IMR-90 (cell line): Measurements from ENCODE around the gene STAG1. TPM values are rescaled to one million over a fixed set of nuclear protein-coding genes. Genes with fewer than 3 reads are reported as not detected.

Experiments
- ATAC-seq: fragments of 200-7000 bp; cut with Tn5 transposase; 2 replicates; pipeline ENCODE4 v1.9.1; 2020; ENCODE audit warnings: low read depth, mild to moderate bottlenecking, moderate library complexity
- BruUV-seq: library from RNA; stranded (reverse); fragments of 400-500 nt; replicated peaks from 2 replicates; lab custom pipeline; 2021; lab: Mats Ljungman, UMichigan
- CTCF ChIA-PET: fragments of 300-600 bp; formaldehyde crosslinking; extraction: SDS; loops from one replicate; lab custom pipeline; 2021; ENCODE audit warnings: antibody characterized with exemption; lab: Yijun Ruan, JAX
- POLR2A ChIA-PET: fragments of 300-600 bp; sonication (Branson Sonifier 250); formaldehyde crosslinking; loops from one replicate; lab custom pipeline; 2022; ENCODE audit warnings: antibody characterized with exemption; ENCODE audit not compliant: unreplicated experiment; lab: Charles Lee
- DNase-seq: peaks from one replicate; pipeline ENCODE4 v3.0.0; 2013
- H2AFZ ChIP-seq: replicated peaks from 2 replicates; pipeline ENCODE3; 2013; ENCODE audit warnings: low read length, mild to moderate bottlenecking; ENCODE audit not compliant: poor library complexity
- H2AK5ac ChIP-seq: 2 replicates; pipeline ENCODE4 v1.6.1; 2013; ENCODE audit warnings: low read depth, low read length, inconsistent platforms
- H2AK9ac ChIP-seq: replicated peaks from 2 replicates; pipeline ENCODE3; 2013; ENCODE audit warnings: mild to moderate bottlenecking, low read depth, low read length, moderate library complexity; ENCODE audit not compliant: poor library complexity
- H2BK120ac ChIP-seq: 2 replicates; pipeline ENCODE4 v1.6.1; 2013; ENCODE audit warnings: low read depth, low read length, inconsistent platforms
- H2BK15ac ChIP-seq: 3 replicates; pipeline ENCODE4 v1.6.1; 2013; ENCODE audit warnings: low read depth, low read length, inconsistent platforms
- H2BK20ac ChIP-seq: 2 replicates; pipeline ENCODE4 v1.6.1; 2013; ENCODE audit warnings: low read depth, mild to moderate bottlenecking, inconsistent platforms, low read length, moderate library complexity
- H2BK5ac ChIP-seq: 2 replicates; pipeline ENCODE4 v1.6.1; 2013; ENCODE audit warnings: mild to moderate bottlenecking, low read depth, low read length, inconsistent platforms; ENCODE audit not compliant: poor library complexity, severe bottlenecking
- H3K14ac ChIP-seq: replicated peaks from 2 replicates; pipeline ENCODE4 v1.6.1; 2013; ENCODE audit warnings: low read depth, low read length, inconsistent platforms
- H3K18ac ChIP-seq: 2 replicates; pipeline ENCODE4 v1.6.1; 2013; ENCODE audit warnings: low read depth, low read length, control low read depth
- H3K23ac ChIP-seq: 2 replicates; pipeline ENCODE4 v1.6.1; 2013; ENCODE audit warnings: low read depth, low read length, inconsistent platforms
- H3K27ac ChIP-seq: 2 replicates; pipeline ENCODE4 v1.5.1; 2013; ENCODE audit warnings: mild to moderate bottlenecking, control low read depth, low read length; ENCODE audit not compliant: insufficient read depth
- H3K27me3 ChIP-seq: 2 replicates; pipeline ENCODE4 v1.6.1; 2013; ENCODE audit warnings: low read length; ENCODE audit not compliant: control insufficient read depth, insufficient read depth
- H3K36me3 ChIP-seq: 2 replicates; pipeline ENCODE4 v1.6.1; 2013; ENCODE audit warnings: low read length, mixed read lengths; ENCODE audit not compliant: control insufficient read depth, insufficient read depth
- H3K4ac ChIP-seq: 2 replicates; pipeline ENCODE4 v1.6.1; 2013; ENCODE audit warnings: low read depth, low read length, inconsistent platforms
- H3K4me1 ChIP-seq: 2 replicates; pipeline ENCODE4 v1.6.1; 2013; ENCODE audit warnings: low read length, mixed read lengths; ENCODE audit not compliant: control insufficient read depth, insufficient read depth
- H3K4me2 ChIP-seq: 2 replicates; pipeline ENCODE4 v1.6.1; 2013; ENCODE audit warnings: low read depth, mild to moderate bottlenecking, control low read depth, low read length, moderate library complexity
- H3K4me3 ChIP-seq: 2 replicates; pipeline ENCODE4 v1.5.1; 2013; ENCODE audit warnings: low read depth, mild to moderate bottlenecking, control low read depth, low read length, moderate library complexity; ENCODE audit not compliant: insufficient read depth
- H3K56ac ChIP-seq: 2 replicates; pipeline ENCODE4 v1.6.1; 2013; ENCODE audit warnings: low read length, inconsistent platforms; ENCODE audit not compliant: insufficient read depth; ENCODE audit errors: extremely low read depth
- H3K79me1 ChIP-seq, 2 experiments: 2 replicates each; pipeline ENCODE4 v1.6.1; 2013; ENCODE audit warnings: low read length in 2 of 2, inconsistent platforms in 1 of 2, low read depth in 1 of 2
- H3K9ac ChIP-seq: 2 replicates; pipeline ENCODE4 v1.6.1; 2013; ENCODE audit warnings: low read depth, low read length, control low read depth
- H3K9me1 ChIP-seq: 2 replicates; pipeline ENCODE4 v1.6.1; 2013; ENCODE audit warnings: low read length, inconsistent platforms; ENCODE audit not compliant: insufficient read depth
- H3K9me3 ChIP-seq: 2 replicates; pipeline ENCODE4 v1.6.1; 2013; ENCODE audit warnings: low read length; ENCODE audit not compliant: control insufficient read depth, insufficient read depth
- H4K20me1 ChIP-seq: 2 replicates; pipeline ENCODE4 v1.6.1; 2013; ENCODE audit warnings: low read length, inconsistent platforms; ENCODE audit not compliant: insufficient read depth
- H4K5ac ChIP-seq: 2 replicates; pipeline ENCODE4 v1.6.1; 2013; ENCODE audit warnings: mild to moderate bottlenecking, low read depth, low read length, control low read depth
- H4K8ac ChIP-seq, 2 experiments: 2 replicates each; pipeline ENCODE4 v1.6.1; 2013; ENCODE audit warnings: low read depth in 2 of 2, low read length in 2 of 2, control low read depth in 1 of 2, inconsistent platforms in 1 of 2
- H4K91ac ChIP-seq: 2 replicates; pipeline ENCODE4 v1.6.1; 2013; ENCODE audit warnings: low read depth, low read length, inconsistent platforms; ENCODE audit not compliant: insufficient read depth
- BHLHE40 ChIP-seq: fragments of 150-350 bp; IDR thresholded peaks from 2 replicates; pipeline ENCODE4 v1.6.1; 2016; ENCODE audit warnings: mild to moderate bottlenecking, low read depth, low read length
- CHD1 ChIP-seq: IDR thresholded peaks from 2 replicates; pipeline ENCODE4 v1.6.1; 2012; ENCODE audit warnings: low read depth, low read length, improper control_type of control experiment
- CTCF ChIP-seq: conservative IDR thresholded peaks from 2 replicates; pipeline ENCODE4 v1.5.1; 2012; ENCODE audit warnings: mild to moderate bottlenecking, low read depth, low read length, improper control_type of control experiment
- FOS ChIP-seq: fragments of 150-350 bp; IDR thresholded peaks from 2 replicates; pipeline ENCODE4 v1.6.1; 2016; ENCODE audit warnings: low read depth, low read length
- MAFK ChIP-seq: IDR thresholded peaks from 2 replicates; pipeline ENCODE4 v1.6.1; 2012; ENCODE audit warnings: low read depth, low read length, improper control_type of control experiment
- MAZ ChIP-seq: IDR thresholded peaks from 2 replicates; pipeline ENCODE4 v1.6.1; 2012; ENCODE audit warnings: low read depth, mild to moderate bottlenecking, low read length, improper control_type of control experiment, moderate library complexity, borderline replicate concordance
- NFE2L2 ChIP-seq: fragments of 150-350 bp; IDR thresholded peaks from 2 replicates; pipeline ENCODE4 v1.6.1; 2016; ENCODE audit warnings: low read depth, mild to moderate bottlenecking, low read length
- POLR2A ChIP-seq: IDR thresholded peaks from 2 replicates; pipeline ENCODE4 v1.6.1; 2012; ENCODE audit warnings: mild to moderate bottlenecking, low read depth, low read length
- RCOR1 ChIP-seq: IDR thresholded peaks from 2 replicates; pipeline ENCODE4 v1.6.1; 2012; ENCODE audit warnings: mild to moderate bottlenecking, low read length, improper control_type of control experiment; ENCODE audit not compliant: insufficient replicate concordance
- SMC3 ChIP-seq: fragments of 150-350 bp; IDR thresholded peaks from 2 replicates; pipeline ENCODE4 v1.6.1; 2016; ENCODE audit warnings: low read depth, mild to moderate bottlenecking, antibody characterized with exemption, low read length, moderate library complexity
- USF2 ChIP-seq: fragments of 150-350 bp; IDR thresholded peaks from 2 replicates; pipeline ENCODE4 v1.6.1; 2017; ENCODE audit warnings: mild to moderate bottlenecking, antibody characterized with exemption, low read length, low read depth
- WGBS, 2 experiments: methylation state at CpG; one replicate each; pipeline versions ENCODE4 v1.1.5 to v1.1.7; 2013; ENCODE audit warnings: missing lambda C conversion rate in 2 of 2; ENCODE audit not compliant: insufficient read length in 1 of 2; ENCODE audit errors: extremely low coverage in 2 of 2; 5-methylcytosine and 5-hydroxymethylcytosine counted together
- dilution Hi-C: fragments of 300-500 bp; cut with HindIII; formaldehyde crosslinking; loops from one replicate; pipeline ENCODE4 v1.14.3; 2018; ENCODE audit warnings: low sequenced_read_pairs; ENCODE audit not compliant: unreplicated experiment
- in situ Hi-C: fragments of 300-500 bp; cut with MboI; formaldehyde crosslinking; loops from 3 replicates; pipeline ENCODE4 v1.14.3; 2019; ENCODE audit warnings: low sequenced_read_pairs, inconsistent platforms, mixed read lengths
- intact Hi-C: fragments of 100-400 bp; cut with micrococcal nuclease; formaldehyde crosslinking; loops from 2 replicates; pipeline ENCODE4 v1.10.0; 2022
- polyA plus RNA-seq, 3 experiments: library from polyadenylated mRNA; depleted of rRNA; stranded (reverse); fragments of >200 nt; gene quantifications; 2 replicates each; pipeline ENCODE4 v1.2.3, GENCODE V29; 2012; ENCODE audit warnings: low replicate concordance in 1 of 3
- total RNA-seq: library from RNA; depleted of rRNA; stranded (reverse); fragments of >200 nt; gene quantifications from 2 replicates; pipeline ENCODE4 v1.2.3, GENCODE V29; 2012
- TF ChIP-seq, protein P1 (sequence below): fragments of 150-350 bp; IDR thresholded peaks from 2 replicates; pipeline ENCODE4 v1.6.1; 2016; ENCODE audit warnings: low read depth, mild to moderate bottlenecking, low read length, moderate library complexity, borderline replicate concordance

STAG1 gene
- total and polyA plus RNA-seq, 2 of the 4 experiments (the other 2 are of a cell fraction): 9.6 to 32.3 TPM

- peak; percentile 34 for DNase-seq
These were observed 371.6 kb downstream of the STAG1 start for GRCh38 chr3:136380530-136380929.

More at GRCh38 chr3:136380530-136380929, 371.6 kb downstream of the STAG1 start:
- Histone ChIP-seq H3K9ac (no peak overlapping the region), H2BK120ac (no peak overlapping the region), H3K18ac (no peak overlapping the region), H3K9me3 (no peaks in the 10 kb centered on the region), H3K27ac (no peak overlapping the region), H3K4me1 (no peaks in the 10 kb centered on the region), H3K14ac (no peak overlapping the region), H4K8ac (no peak overlapping the region), H3K9me1 (peaks cover 2% of the 10 kb centered on the region; the same call in 1 of the 2 replicates), H3K4ac (no peak overlapping the region), H2BK5ac (no peak overlapping the region), H3K56ac (no peak overlapping the region), H3K79me1 (peaks cover 0 to 4% of the 10 kb centered on the region in 2 experiments; a peak in 1 of 4 replicates), H3K4me3 (no peak overlapping the region), H4K91ac (no peak overlapping the region), H2AK5ac (no peak overlapping the region), H2BK15ac (no peak overlapping the region), H3K27me3 (no peaks in the 10 kb centered on the region), H4K5ac (no peak overlapping the region), H3K36me3 (peaks cover 3% of the 10 kb centered on the region), H3K23ac (no peak overlapping the region), H4K20me1 (no peaks in the 10 kb centered on the region), H2AK9ac (no peak overlapping the region), H2AFZ (no peak overlapping the region), H2BK20ac (no peak overlapping the region), H3K4me2 (no peak overlapping the region)
- peak; percentile 42; the same call in 1 of the 2 replicates for ATAC-seq
- WGBS, 2 experiments: 100% methylated on average over 1 of the region's 6 CpGs; no CpG with 5 or more reads in 1 of the 2 experiments
- ChIA-PET POLR2A (no interaction called here), CTCF (interaction anchor here (0.7 to 1.2 kb wide), 3 partner anchors 11 to 24 kb away, joined by 3 to 8 read pairs (median 3); no protein-coding TSS in a partner anchor)
- TF ChIP-seq CTCF: no peak
- TF ChIP-seq USF2: no peak
- no peak for TF ChIP-seq MAZ
- no peak for TF ChIP-seq POLR2A
- TF ChIP-seq RCOR1: no peak
- no peak for TF ChIP-seq CHD1
- TF ChIP-seq BHLHE40: no peak
- no peak for TF ChIP-seq SMC3
- no peak for TF ChIP-seq NFE2L2
- no peak for TF ChIP-seq FOS
- TF ChIP-seq, protein P1, sequence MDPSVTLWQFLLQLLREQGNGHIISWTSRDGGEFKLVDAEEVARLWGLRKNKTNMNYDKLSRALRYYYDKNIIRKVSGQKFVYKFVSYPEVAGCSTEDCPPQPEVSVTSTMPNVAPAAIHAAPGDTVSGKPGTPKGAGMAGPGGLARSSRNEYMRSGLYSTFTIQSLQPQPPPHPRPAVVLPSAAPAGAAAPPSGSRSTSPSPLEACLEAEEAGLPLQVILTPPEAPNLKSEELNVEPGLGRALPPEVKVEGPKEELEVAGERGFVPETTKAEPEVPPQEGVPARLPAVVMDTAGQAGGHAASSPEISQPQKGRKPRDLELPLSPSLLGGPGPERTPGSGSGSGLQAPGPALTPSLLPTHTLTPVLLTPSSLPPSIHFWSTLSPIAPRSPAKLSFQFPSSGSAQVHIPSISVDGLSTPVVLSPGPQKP: no peak
- no peak for TF ChIP-seq MAFK
- no TSS peak for BruUV-seq
- intact Hi-C loops (no loop called here), in situ Hi-C loops (no loop called here), dilution Hi-C loops (no loop called here)
